ENCODE data around the gene C15orf61.

DNA sequence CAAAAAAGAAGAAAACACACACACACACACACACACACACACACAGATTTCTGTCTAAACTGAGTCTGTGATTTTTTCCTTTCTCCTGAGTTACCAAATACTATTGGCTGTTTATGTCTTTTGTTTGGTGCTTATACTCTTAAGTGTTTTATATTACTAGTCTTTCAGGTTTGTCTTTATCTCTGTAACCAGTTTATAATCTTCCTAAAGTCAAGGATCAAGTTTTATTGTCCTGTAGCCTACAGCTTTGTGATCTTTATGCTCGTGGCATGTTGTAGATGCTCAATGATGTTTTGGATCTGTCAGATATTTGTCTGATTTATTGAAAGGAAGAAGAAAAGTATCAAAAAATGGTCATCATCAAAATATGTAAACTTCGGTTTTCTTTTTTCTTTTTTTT is 26.1 kb downstream of the C15orf61 start:
- TF ChIP-seq POLR2AphosphoS5 (IDR thresholded peaks at IDR 0.05; ENCODE audit: low read depth, low read length) = no peak
- TF ChIP-seq, protein P1, sequence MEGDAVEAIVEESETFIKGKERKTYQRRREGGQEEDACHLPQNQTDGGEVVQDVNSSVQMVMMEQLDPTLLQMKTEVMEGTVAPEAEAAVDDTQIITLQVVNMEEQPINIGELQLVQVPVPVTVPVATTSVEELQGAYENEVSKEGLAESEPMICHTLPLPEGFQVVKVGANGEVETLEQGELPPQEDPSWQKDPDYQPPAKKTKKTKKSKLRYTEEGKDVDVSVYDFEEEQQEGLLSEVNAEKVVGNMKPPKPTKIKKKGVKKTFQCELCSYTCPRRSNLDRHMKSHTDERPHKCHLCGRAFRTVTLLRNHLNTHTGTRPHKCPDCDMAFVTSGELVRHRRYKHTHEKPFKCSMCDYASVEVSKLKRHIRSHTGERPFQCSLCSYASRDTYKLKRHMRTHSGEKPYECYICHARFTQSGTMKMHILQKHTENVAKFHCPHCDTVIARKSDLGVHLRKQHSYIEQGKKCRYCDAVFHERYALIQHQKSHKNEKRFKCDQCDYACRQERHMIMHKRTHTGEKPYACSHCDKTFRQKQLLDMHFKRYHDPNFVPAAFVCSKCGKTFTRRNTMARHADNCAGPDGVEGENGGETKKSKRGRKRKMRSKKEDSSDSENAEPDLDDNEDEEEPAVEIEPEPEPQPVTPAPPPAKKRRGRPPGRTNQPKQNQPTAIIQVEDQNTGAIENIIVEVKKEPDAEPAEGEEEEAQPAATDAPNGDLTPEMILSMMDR (IDR thresholded peaks at IDR 0.05) = no peak

Measured in Panc1 (cell line).